ENCODE measurements around the gene CSMD2.

CSMD2 gene

DNA sequence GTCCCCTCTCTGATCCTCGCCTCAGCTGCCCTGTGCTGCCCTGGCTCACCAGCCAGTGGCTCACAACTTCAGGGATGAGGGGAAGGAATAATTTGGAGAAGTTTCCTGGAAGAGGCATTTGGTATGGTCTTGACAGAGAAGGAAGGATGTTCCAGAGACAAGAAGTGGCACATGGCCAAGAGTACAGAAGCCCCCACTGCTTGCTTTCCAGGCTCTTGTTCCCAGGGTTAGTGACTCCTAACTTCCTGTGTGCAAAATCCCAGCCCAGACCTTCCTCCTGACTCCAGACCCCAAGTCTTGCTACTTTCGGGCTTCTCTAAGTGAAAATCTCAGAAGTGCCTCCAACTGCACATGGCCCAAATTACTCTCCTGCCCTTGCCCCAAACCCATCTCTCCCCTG, 215.5 kb downstream of the CSMD2 start:
- H3K4me3 ChIP-seq (ENCODE audit: low read depth in 1 of 5, low read length in 5 of 5) = no peak overlapping the region
- no peak overlapping the region for H3K27ac ChIP-seq (ENCODE audit: low read depth, low read length)
- H3K36me3 ChIP-seq (ENCODE audit: control insufficient read depth in 5 of 5, insufficient read depth in 5 of 5, low read length in 5 of 5) = no peaks in the 10 kb centered on the region
- H3K4me1 ChIP-seq (ENCODE audit: control insufficient read depth in 5 of 5, insufficient read depth in 5 of 5, low read length in 5 of 5) = no peaks in the 10 kb centered on the region
- H3K27me3 ChIP-seq (ENCODE audit: control insufficient read depth in 5 of 5, insufficient read depth in 4 of 5, low read length in 5 of 5) = peaks cover 0 to 4% (median 0%) of the 10 kb centered on the region in 5 donors
- H3K9ac ChIP-seq (ENCODE audit: low read length in 5 of 5) = no peak overlapping the region
- no peaks in the 10 kb centered on the region for H3K9me3 ChIP-seq (ENCODE audit: control insufficient read depth in 5 of 5, low read length in 5 of 5)

DNA sequence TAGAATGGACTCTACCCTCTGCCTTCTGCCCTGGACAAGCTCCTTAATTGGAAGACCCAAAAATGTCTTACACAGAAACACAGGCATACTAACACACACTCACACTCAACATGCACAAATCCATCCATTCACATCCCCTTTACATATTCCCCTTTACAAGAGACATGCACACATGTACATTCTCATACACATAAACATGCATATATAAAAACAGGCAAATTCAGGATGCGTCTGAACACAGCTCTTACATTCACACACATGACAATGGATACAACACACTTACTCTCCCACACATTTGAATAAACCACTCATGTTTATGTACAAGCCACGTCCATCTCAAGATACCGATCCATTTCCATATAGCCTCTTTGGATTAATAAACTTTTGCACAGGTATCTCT, 216.7 kb downstream of the CSMD2 start:
- Histone ChIP-seq H3K9ac (ENCODE audit: low read length in 5 of 5) (no peak overlapping the region), H3K4me1 (ENCODE audit: control insufficient read depth in 5 of 5, insufficient read depth in 5 of 5, low read length in 5 of 5) (no peaks in the 10 kb centered on the region), H3K36me3 (ENCODE audit: control insufficient read depth in 5 of 5, insufficient read depth in 5 of 5, low read length in 5 of 5) (no peaks in the 10 kb centered on the region), H3K27me3 (ENCODE audit: control insufficient read depth in 5 of 5, insufficient read depth in 4 of 5, low read length in 5 of 5) (peaks cover 0 to 4% (median 0%) of the 10 kb centered on the region in 5 donors), H3K27ac (ENCODE audit: low read depth, low read length) (no peak overlapping the region), H3K9me3 (ENCODE audit: control insufficient read depth in 5 of 5, low read length in 5 of 5) (no peaks in the 10 kb centered on the region), H3K4me3 (ENCODE audit: low read depth in 1 of 5, low read length in 5 of 5) (no peak overlapping the region)

DNA sequence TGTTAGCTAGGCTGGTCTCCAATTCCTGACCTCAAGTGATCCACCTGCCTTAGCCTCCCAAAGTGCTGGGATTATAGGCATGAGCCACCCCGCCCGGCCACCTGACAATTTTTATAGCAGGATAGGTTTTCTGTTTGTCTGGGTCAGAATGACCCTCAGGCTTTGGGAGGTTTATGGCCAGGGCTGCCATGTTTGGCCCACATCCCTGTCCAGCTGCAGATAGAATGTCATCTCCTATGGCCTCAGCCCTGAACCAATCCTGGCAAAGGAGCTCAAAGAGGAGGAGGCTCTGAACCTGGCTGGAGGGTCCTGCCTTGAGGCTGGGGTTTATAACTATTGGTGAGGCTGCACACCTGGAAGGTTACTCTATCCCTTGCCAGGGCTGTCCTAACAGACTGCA, 218.2 kb downstream of the CSMD2 start:
- peaks cover 0 to 4% (median 0%) of the 10 kb centered on the region in 5 donors for H3K27me3 ChIP-seq (ENCODE audit: control insufficient read depth in 5 of 5, insufficient read depth in 4 of 5, low read length in 5 of 5)
- no peak overlapping the region for H3K9ac ChIP-seq (ENCODE audit: low read length in 5 of 5)
- no peaks in the 10 kb centered on the region for H3K9me3 ChIP-seq (ENCODE audit: control insufficient read depth in 5 of 5, low read length in 5 of 5)
- no peaks in the 10 kb centered on the region for H3K4me1 ChIP-seq (ENCODE audit: control insufficient read depth in 5 of 5, insufficient read depth in 5 of 5, low read length in 5 of 5)
- H3K36me3 ChIP-seq (ENCODE audit: control insufficient read depth in 5 of 5, insufficient read depth in 5 of 5, low read length in 5 of 5) = no peaks in the 10 kb centered on the region
- H3K4me3 ChIP-seq (ENCODE audit: low read depth in 1 of 5, low read length in 5 of 5) = no peak overlapping the region
- no peak overlapping the region for H3K27ac ChIP-seq (ENCODE audit: low read depth, low read length)

DNA sequence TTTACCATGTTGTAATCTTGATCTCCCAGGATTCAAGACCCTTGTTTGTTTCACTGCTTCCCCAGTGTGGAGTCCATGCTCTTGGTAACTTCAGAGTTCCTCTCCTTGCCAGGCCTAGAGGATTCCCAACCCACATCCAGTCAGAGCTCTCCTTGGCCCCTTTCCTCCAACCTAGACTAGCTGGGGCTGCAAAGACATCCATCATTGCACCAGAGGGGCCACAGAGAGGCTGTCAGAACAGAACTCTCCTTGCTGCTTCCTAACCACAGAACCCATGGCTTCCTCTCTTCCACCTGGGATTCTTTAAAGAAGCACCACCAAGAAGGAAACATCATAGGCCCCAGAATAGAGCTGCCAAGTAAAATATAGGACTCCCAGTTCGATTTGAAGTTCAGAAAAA, 220.2 kb downstream of the CSMD2 start:
- Histone ChIP-seq H3K27ac (ENCODE audit: low read depth, low read length) (no peak overlapping the region), H3K9me3 (ENCODE audit: control insufficient read depth in 5 of 5, low read length in 5 of 5) (no peaks in the 10 kb centered on the region), H3K9ac (ENCODE audit: low read length in 5 of 5) (no peak overlapping the region), H3K27me3 (ENCODE audit: control insufficient read depth in 5 of 5, insufficient read depth in 4 of 5, low read length in 5 of 5) (peaks cover 0 to 4% (median 0%) of the 10 kb centered on the region in 5 donors), H3K36me3 (ENCODE audit: control insufficient read depth in 5 of 5, insufficient read depth in 5 of 5, low read length in 5 of 5) (no peaks in the 10 kb centered on the region), H3K4me3 (ENCODE audit: low read depth in 1 of 5, low read length in 5 of 5) (no peak overlapping the region), H3K4me1 (ENCODE audit: control insufficient read depth in 5 of 5, insufficient read depth in 5 of 5, low read length in 5 of 5) (no peaks in the 10 kb centered on the region)

DNA sequence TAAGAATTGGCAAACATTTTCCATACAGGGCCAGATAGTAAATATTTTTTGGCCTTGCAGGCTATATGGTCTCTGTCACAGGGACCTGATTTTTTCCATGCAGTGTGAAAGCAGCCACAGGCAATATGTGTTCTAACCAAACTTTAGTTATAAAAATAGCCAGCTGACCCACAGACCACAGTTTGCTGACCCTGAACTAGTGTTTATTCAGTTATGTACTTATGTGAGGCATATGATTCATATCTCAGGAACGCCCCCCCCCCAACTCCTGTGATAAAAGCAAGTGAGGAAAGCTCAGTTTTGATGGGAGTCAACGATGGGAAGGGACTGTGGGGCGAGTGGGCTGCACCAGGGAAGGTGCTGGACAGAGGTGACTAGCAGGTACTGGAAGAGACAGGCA, 221.1 kb downstream of the CSMD2 start:
- Histone ChIP-seq H3K27me3 (ENCODE audit: control insufficient read depth in 5 of 5, insufficient read depth in 4 of 5, low read length in 5 of 5) (peaks cover 0 to 4% (median 0%) of the 10 kb centered on the region in 5 donors), H3K4me1 (ENCODE audit: control insufficient read depth in 5 of 5, insufficient read depth in 5 of 5, low read length in 5 of 5) (peaks cover 0 to under 1% (median 0%) of the 10 kb centered on the region in 5 donors), H3K9ac (ENCODE audit: low read length in 5 of 5) (no peak overlapping the region), H3K9me3 (ENCODE audit: control insufficient read depth in 5 of 5, low read length in 5 of 5) (peaks cover 0 to 4% (median under 1%) of the 10 kb centered on the region in 5 donors), H3K27ac (ENCODE audit: low read depth, low read length) (no peak overlapping the region), H3K4me3 (ENCODE audit: low read depth in 1 of 5, low read length in 5 of 5) (no peak overlapping the region), H3K36me3 (ENCODE audit: control insufficient read depth in 5 of 5, insufficient read depth in 5 of 5, low read length in 5 of 5) (no peaks in the 10 kb centered on the region)

DNA sequence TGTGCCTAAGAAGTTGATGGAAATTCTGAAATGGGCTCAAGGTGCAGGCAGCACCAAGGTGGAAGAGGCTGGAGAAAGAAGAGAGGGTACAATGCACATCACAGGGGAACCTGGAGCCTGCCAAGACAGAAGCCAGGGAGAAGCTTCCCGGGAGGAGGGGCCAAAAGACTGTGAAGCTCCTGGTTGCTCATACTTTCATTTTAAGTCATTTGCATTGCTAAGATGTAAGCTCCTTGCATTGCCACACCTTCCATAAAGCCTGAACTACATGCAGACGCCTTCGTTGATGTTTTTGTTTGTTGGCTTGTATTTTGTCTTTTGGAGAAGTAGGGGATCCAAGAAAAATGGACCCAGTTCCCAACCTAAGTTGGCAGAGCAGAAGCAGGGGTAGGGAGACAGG, 232.2 kb downstream of the CSMD2 start:
- Histone ChIP-seq H3K27ac (ENCODE audit: low read depth, low read length) (no peak overlapping the region), H3K4me1 (ENCODE audit: control insufficient read depth in 5 of 5, insufficient read depth in 5 of 5, low read length in 5 of 5) (peaks cover 0 to 8% (median 0%) of the 10 kb centered on the region in 5 donors), H3K9ac (ENCODE audit: low read length in 5 of 5) (no peak overlapping the region), H3K36me3 (ENCODE audit: control insufficient read depth in 5 of 5, insufficient read depth in 5 of 5, low read length in 5 of 5) (no peaks in the 10 kb centered on the region), H3K9me3 (ENCODE audit: control insufficient read depth in 5 of 5, low read length in 5 of 5) (peaks cover 0 to 5% (median 0%) of the 10 kb centered on the region in 5 donors), H3K27me3 (ENCODE audit: control insufficient read depth in 5 of 5, insufficient read depth in 4 of 5, low read length in 5 of 5) (peaks cover 0 to 5% (median 3%) of the 10 kb centered on the region in 5 donors), H3K4me3 (ENCODE audit: low read depth in 1 of 5, low read length in 5 of 5) (no peak overlapping the region)

DNA sequence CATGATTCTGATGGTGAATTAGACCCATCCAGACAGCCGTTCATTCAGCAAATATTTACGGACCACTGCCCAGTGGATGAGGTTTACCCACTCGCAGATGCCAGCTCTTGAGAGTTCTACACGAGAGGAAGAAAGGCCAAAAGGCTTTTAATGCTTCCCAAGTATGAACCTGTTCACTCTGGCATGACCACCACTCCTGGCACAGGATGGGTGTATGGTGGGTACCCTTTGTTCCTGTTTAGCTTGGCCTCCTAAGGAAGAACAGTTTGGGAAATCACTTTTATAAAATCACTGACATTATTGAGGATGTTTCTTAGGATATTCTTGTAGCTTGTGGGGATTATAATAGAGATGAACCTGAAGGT, 233.9 kb downstream of the CSMD2 start:
- Histone ChIP-seq H3K9me3 (ENCODE audit: control insufficient read depth in 5 of 5, low read length in 5 of 5) (no peaks in the 10 kb centered on the region), H3K4me1 (ENCODE audit: control insufficient read depth in 5 of 5, insufficient read depth in 5 of 5, low read length in 5 of 5) (peaks cover 0 to 8% (median 0%) of the 10 kb centered on the region in 5 donors), H3K27me3 (ENCODE audit: control insufficient read depth in 5 of 5, insufficient read depth in 4 of 5, low read length in 5 of 5) (peaks cover 0 to 5% (median under 1%) of the 10 kb centered on the region in 5 donors), H3K36me3 (ENCODE audit: control insufficient read depth in 5 of 5, insufficient read depth in 5 of 5, low read length in 5 of 5) (no peaks in the 10 kb centered on the region), H3K4me3 (ENCODE audit: low read depth in 1 of 5, low read length in 5 of 5) (no peak overlapping the region), H3K9ac (ENCODE audit: low read length in 5 of 5) (no peak overlapping the region), H3K27ac (ENCODE audit: low read depth, low read length) (no peak overlapping the region)

DNA sequence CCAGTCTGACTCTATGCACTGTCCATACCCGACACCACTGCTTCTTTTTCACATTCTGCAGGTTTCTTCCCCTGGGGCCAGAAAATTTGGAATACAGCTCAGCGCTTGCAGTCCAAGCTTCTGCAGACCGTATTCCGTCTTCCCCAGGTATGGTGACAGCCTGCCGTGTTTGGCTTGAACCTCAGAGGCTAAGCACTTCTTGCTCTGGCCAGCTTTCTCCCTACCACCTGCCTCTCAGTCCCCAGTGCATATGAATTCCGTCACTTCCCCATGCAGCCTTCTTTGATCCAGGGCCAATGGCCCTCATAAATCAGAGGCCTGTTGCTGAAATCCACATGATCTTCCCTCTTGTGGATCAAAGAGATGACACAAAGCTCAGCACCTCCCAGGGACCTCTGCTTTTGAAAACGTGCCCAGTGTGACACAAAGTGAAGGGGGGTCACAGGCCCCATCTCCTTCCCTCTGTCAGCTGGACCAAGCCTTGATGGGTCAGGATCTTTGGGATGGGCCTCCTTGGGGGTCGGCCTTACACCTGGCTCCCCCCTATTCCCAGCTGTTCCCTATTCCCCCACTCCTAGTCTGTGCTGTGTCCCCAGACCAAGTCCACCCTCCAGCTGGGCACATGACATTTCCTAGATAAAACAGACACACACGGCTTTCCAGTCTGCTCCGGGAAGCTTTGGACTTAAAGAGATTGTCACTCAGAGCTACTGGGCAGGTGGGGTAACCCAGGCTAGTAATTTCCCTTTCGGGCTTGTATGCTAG, 234.5 kb downstream of the CSMD2 start:
- Histone ChIP-seq H3K4me3 (ENCODE audit: low read depth in 1 of 5, low read length in 5 of 5) (no peak overlapping the region), H3K9me3 (ENCODE audit: control insufficient read depth in 5 of 5, low read length in 5 of 5) (no peaks in the 10 kb centered on the region), H3K36me3 (ENCODE audit: control insufficient read depth in 5 of 5, insufficient read depth in 5 of 5, low read length in 5 of 5) (no peaks in the 10 kb centered on the region), H3K27ac (ENCODE audit: low read depth, low read length) (no peak overlapping the region), H3K27me3 (ENCODE audit: control insufficient read depth in 5 of 5, insufficient read depth in 4 of 5, low read length in 5 of 5) (peaks cover 0 to 5% (median 0%) of the 10 kb centered on the region in 5 donors), H3K9ac (ENCODE audit: low read length in 5 of 5) (no peak overlapping the region), H3K4me1 (ENCODE audit: control insufficient read depth in 5 of 5, insufficient read depth in 5 of 5, low read length in 5 of 5) (peaks cover 0 to 8% (median 0%) of the 10 kb centered on the region in 5 donors)

DNA sequence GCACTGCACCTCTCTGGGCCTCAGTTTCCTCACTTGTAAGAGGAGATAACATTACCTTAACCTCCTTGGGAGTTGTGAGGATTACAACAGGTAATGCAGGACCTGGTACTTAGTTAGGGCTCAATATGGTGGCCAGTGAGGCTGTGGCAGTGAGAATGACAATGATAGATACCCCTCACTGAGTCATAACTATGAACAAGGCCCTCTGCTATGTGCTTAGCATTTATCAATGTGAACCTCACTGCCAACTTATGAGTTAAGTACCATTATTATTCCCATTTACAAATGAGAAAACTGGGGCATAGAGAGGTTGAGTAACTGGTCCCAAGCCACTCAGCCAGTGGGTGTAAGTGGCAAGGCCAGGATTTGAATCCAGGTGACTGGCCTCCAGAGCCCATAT, 236.8 kb downstream of the CSMD2 start:
- H3K9ac ChIP-seq (ENCODE audit: low read length in 5 of 5) = no peak overlapping the region
- H3K27me3 ChIP-seq (ENCODE audit: control insufficient read depth in 5 of 5, insufficient read depth in 4 of 5, low read length in 5 of 5) = peaks cover 0 to 5% (median 0%) of the 10 kb centered on the region in 5 donors
- H3K9me3 ChIP-seq (ENCODE audit: control insufficient read depth in 5 of 5, low read length in 5 of 5) = no peaks in the 10 kb centered on the region
- no peaks in the 10 kb centered on the region for H3K4me1 ChIP-seq (ENCODE audit: control insufficient read depth in 5 of 5, insufficient read depth in 5 of 5, low read length in 5 of 5)
- H3K36me3 ChIP-seq (ENCODE audit: control insufficient read depth in 5 of 5, insufficient read depth in 5 of 5, low read length in 5 of 5) = no peaks in the 10 kb centered on the region
- no peak overlapping the region for H3K4me3 ChIP-seq (ENCODE audit: low read depth in 1 of 5, low read length in 5 of 5)
- no peak overlapping the region for H3K27ac ChIP-seq (ENCODE audit: low read depth, low read length)

DNA sequence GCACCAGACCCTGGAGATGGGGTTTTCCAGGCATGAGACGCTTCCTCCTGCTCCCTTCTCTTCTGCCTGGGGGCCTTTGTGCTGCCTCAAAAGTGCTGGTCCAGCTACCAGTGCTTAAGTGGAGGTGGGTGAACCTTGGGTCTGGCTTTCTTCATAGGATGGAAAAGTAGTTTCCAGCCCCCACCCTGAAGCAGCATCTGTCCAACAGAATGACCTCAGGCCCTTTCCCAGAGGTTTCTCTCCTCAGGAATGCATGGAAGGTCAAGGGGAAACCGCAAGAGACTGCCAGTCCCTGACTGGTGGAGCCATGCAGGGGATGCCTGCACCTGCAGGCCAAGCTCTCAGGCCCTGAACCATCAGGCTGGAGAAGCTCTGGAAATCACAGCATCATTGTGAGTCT, 237.3 kb downstream of the CSMD2 start:
- H3K4me3 ChIP-seq (ENCODE audit: low read depth in 1 of 5, low read length in 5 of 5) = no peak overlapping the region
- H3K9ac ChIP-seq (ENCODE audit: low read length in 5 of 5) = no peak overlapping the region
- no peaks in the 10 kb centered on the region for H3K4me1 ChIP-seq (ENCODE audit: control insufficient read depth in 5 of 5, insufficient read depth in 5 of 5, low read length in 5 of 5)
- peaks cover 0 to 5% (median 0%) of the 10 kb centered on the region in 5 donors for H3K27me3 ChIP-seq (ENCODE audit: control insufficient read depth in 5 of 5, insufficient read depth in 4 of 5, low read length in 5 of 5)
- H3K9me3 ChIP-seq (ENCODE audit: control insufficient read depth in 5 of 5, low read length in 5 of 5) = no peaks in the 10 kb centered on the region
- H3K27ac ChIP-seq (ENCODE audit: low read depth, low read length) = no peak overlapping the region
- H3K36me3 ChIP-seq (ENCODE audit: control insufficient read depth in 5 of 5, insufficient read depth in 5 of 5, low read length in 5 of 5) = no peaks in the 10 kb centered on the region

Data from subcutaneous abdominal adipose tissue (tissue), 5 donors.